Measurements from ENCODE around the gene LMOD1.

LMOD1 gene

GRCh38 chr1:201893431-201893830 lies 52.9 kb downstream of the LMOD1 start:
- Histone ChIP-seq H3K4me1 (ENCODE audit: insufficient read depth, low read length) (peaks cover 7% of the 10 kb centered on the region), H3K27ac (ENCODE audit: low read length) (no peak overlapping the region), H3K4me3 (ENCODE audit: low read depth in 1 of 2, low read length in 2 of 2) (no peak overlapping the region), H4K20me1 (ENCODE audit: insufficient read depth, low read length) (peaks cover 3% of the 10 kb centered on the region; the same call in 1 of the 2 replicates), H3K9me3 (ENCODE audit: insufficient read depth, low read length, severe bottlenecking) (no peaks in the 10 kb centered on the region), H3K4me2 (ENCODE audit: insufficient read depth, low read length) (no peak overlapping the region), H3K9ac (ENCODE audit: low read depth, low read length) (no peak overlapping the region), H3K27me3 (ENCODE audit: insufficient read depth, low read length, poor library complexity) (peaks cover 6% of the 10 kb centered on the region), H2AFZ (ENCODE audit: low read depth, low read length) (no peak overlapping the region), H3K36me3 (ENCODE audit: insufficient read depth, low read length) (no peaks in the 10 kb centered on the region), H3K79me2 (ENCODE audit: insufficient read depth, low read length) (no peaks in the 10 kb centered on the region)
- ATAC-seq (ENCODE audit: insufficient read depth, low read depth) (no peak), DNase-seq (no peak)
- TF ChIP-seq EZH2 (IDR thresholded peaks at IDR 0.05; ENCODE audit: borderline replicate concordance, low read depth, low read length, severe bottlenecking) (no peak), CTCF (IDR thresholded peaks at IDR 0.05; ENCODE audit: borderline replicate concordance, extremely low read depth, low read length, poor library complexity, severe bottlenecking) (no peak)

- Histone ChIP-seq H3K9ac (ENCODE audit: low read depth, low read length) (no peak overlapping the region), H3K4me3 (ENCODE audit: low read depth in 1 of 2, low read length in 2 of 2) (no peak overlapping the region), H3K4me1 (ENCODE audit: insufficient read depth, low read length) (peaks cover 7% of the 10 kb centered on the region), H3K27ac (ENCODE audit: low read length) (no peak overlapping the region), H3K9me3 (ENCODE audit: insufficient read depth, low read length, severe bottlenecking) (no peaks in the 10 kb centered on the region), H2AFZ (ENCODE audit: low read depth, low read length) (no peak overlapping the region), H3K27me3 (ENCODE audit: insufficient read depth, low read length, poor library complexity) (peaks cover 7% of the 10 kb centered on the region), H3K36me3 (ENCODE audit: insufficient read depth, low read length) (no peaks in the 10 kb centered on the region), H4K20me1 (ENCODE audit: insufficient read depth, low read length) (peaks cover 3% of the 10 kb centered on the region; the same call in 1 of the 2 replicates), H3K79me2 (ENCODE audit: insufficient read depth, low read length) (no peaks in the 10 kb centered on the region), H3K4me2 (ENCODE audit: insufficient read depth, low read length) (no peak overlapping the region)
- TF ChIP-seq CTCF (IDR thresholded peaks at IDR 0.05; ENCODE audit: borderline replicate concordance, extremely low read depth, low read length, poor library complexity, severe bottlenecking) = no peak
- TF ChIP-seq EZH2 (IDR thresholded peaks at IDR 0.05; ENCODE audit: borderline replicate concordance, low read depth, low read length, severe bottlenecking) = no peak
- no peak for DNase-seq
- ATAC-seq (ENCODE audit: insufficient read depth, low read depth) = no peak
These were observed 54.1 kb downstream of the LMOD1 start for GRCh38 chr1:201892211-201892610.

- H2AFZ ChIP-seq (ENCODE audit: low read depth, low read length) = no peak overlapping the region
- H3K27ac ChIP-seq (ENCODE audit: low read length) = no peak overlapping the region
- no peaks in the 10 kb centered on the region for H3K9me3 ChIP-seq (ENCODE audit: insufficient read depth, low read length, severe bottlenecking)
- DNase-seq (no peak), ATAC-seq (ENCODE audit: insufficient read depth, low read depth) (no peak)
- H3K4me3 ChIP-seq (ENCODE audit: low read depth in 1 of 2, low read length in 2 of 2) = no peak overlapping the region
- no peaks in the 10 kb centered on the region for H3K36me3 ChIP-seq (ENCODE audit: insufficient read depth, low read length)
- H3K4me2 ChIP-seq (ENCODE audit: insufficient read depth, low read length) = no peak overlapping the region
- H3K9ac ChIP-seq (ENCODE audit: low read depth, low read length) = no peak overlapping the region
- H4K20me1 ChIP-seq (ENCODE audit: insufficient read depth, low read length) = peaks cover 3% of the 10 kb centered on the region; the same call in 1 of the 2 replicates
- TF ChIP-seq EZH2 (IDR thresholded peaks at IDR 0.05; ENCODE audit: borderline replicate concordance, low read depth, low read length, severe bottlenecking) (no peak), CTCF (IDR thresholded peaks at IDR 0.05; ENCODE audit: borderline replicate concordance, extremely low read depth, low read length, poor library complexity, severe bottlenecking) (no peak)
- H3K4me1 ChIP-seq (ENCODE audit: insufficient read depth, low read length) = peaks cover 7% of the 10 kb centered on the region
- no peaks in the 10 kb centered on the region for H3K79me2 ChIP-seq (ENCODE audit: insufficient read depth, low read length)
- H3K27me3 ChIP-seq (ENCODE audit: insufficient read depth, low read length, poor library complexity) = peaks cover 14% of the 10 kb centered on the region
These were observed 54.8 kb downstream of the LMOD1 start for GRCh38 chr1:201891451-201892045.

All from DND-41 (cell line).